ENCODE data around the gene GSTCD.
"Not testable (repeated sequence)": the region's sequence is repeated elsewhere in the genome, so short reads cannot be mapped to it uniquely, and the experiment has no call there.

The GSTCD gene

GRCh38 chr4:105765690-105766407, 57.3 kb downstream of the GSTCD start:
- Histone ChIP-seq H3K4me2 (ENCODE audit: low read depth, low read length, poor library complexity, severe bottlenecking) (no peak overlapping the region), H3K36me3 (ENCODE audit: insufficient read depth, low read length) (no peaks in the 10 kb centered on the region), H3K4me3 (ENCODE audit: low read length, poor library complexity, severe bottlenecking) (no peak overlapping the region), H3K9ac (ENCODE audit: low read depth, low read length, poor library complexity, severe bottlenecking) (no peak overlapping the region), H3K4me1 (ENCODE audit: insufficient read depth, low read length, poor library complexity, severe bottlenecking) (peaks cover 7% of the 10 kb centered on the region), H2AFZ (ENCODE audit: low read length) (no peak overlapping the region), H3K9me2 (replicated peaks; ENCODE audit: low read depth, low read length) (no peaks in the 10 kb centered on the region), H3K9me3 (ENCODE audit: insufficient read depth, low read depth, low read length) (no peaks in the 10 kb centered on the region; the same call in 1 of the 2 replicates), H3F3A (ENCODE audit: low read depth) (0 out of 2 replicates have a peak, but pooled peaks cover 4% of the 10 kb centered on the region), H3K79me2 (ENCODE audit: insufficient read depth, low read length) (no peaks in the 10 kb centered on the region), H3K27me3 (ENCODE audit: insufficient read depth, low read length, poor library complexity, severe bottlenecking) (no peaks in the 10 kb centered on the region), H4K20me1 (ENCODE audit: insufficient read depth, low read length, poor library complexity, severe bottlenecking) (no peaks in the 10 kb centered on the region)
- TF ChIP-seq CTCF (conservative IDR thresholded peaks at IDR 0.05; ENCODE audit: low read length) (no peak), EZH2phosphoT487 (IDR thresholded peaks at IDR 0.05; ENCODE audit: borderline replicate concordance) (no peak)

GRCh38 chr4:105767579-105767978, 59.0 kb downstream of the GSTCD start:
- H3K4me3 ChIP-seq (ENCODE audit: low read length, poor library complexity, severe bottlenecking) = no peak overlapping the region
- TF ChIP-seq EZH2phosphoT487 (IDR thresholded peaks at IDR 0.05; ENCODE audit: borderline replicate concordance) (no peak), CTCF (conservative IDR thresholded peaks at IDR 0.05; ENCODE audit: low read length) (no peak)
- H3K9me2 ChIP-seq (replicated peaks; ENCODE audit: low read depth, low read length) = no peaks in the 10 kb centered on the region
- no peaks in the 10 kb centered on the region for H4K20me1 ChIP-seq (ENCODE audit: insufficient read depth, low read length, poor library complexity, severe bottlenecking)
- no peaks in the 10 kb centered on the region for H3K79me2 ChIP-seq (ENCODE audit: insufficient read depth, low read length)
- H3K9me3 ChIP-seq (ENCODE audit: insufficient read depth, low read depth, low read length) = no peaks in the 10 kb centered on the region; the same call in 1 of the 2 replicates
- H3K9ac ChIP-seq (ENCODE audit: low read depth, low read length, poor library complexity, severe bottlenecking) = no peak overlapping the region
- no peak overlapping the region for H2AFZ ChIP-seq (ENCODE audit: low read length)
- H3K4me1 ChIP-seq (ENCODE audit: insufficient read depth, low read length, poor library complexity, severe bottlenecking) = peaks cover 7% of the 10 kb centered on the region
- 0 out of 2 replicates have a peak, but pooled peaks cover 4% of the 10 kb centered on the region for H3F3A ChIP-seq (ENCODE audit: low read depth)
- no peaks in the 10 kb centered on the region for H3K27me3 ChIP-seq (ENCODE audit: insufficient read depth, low read length, poor library complexity, severe bottlenecking)
- H3K36me3 ChIP-seq (ENCODE audit: insufficient read depth, low read length) = no peaks in the 10 kb centered on the region
- no peak overlapping the region for H3K4me2 ChIP-seq (ENCODE audit: low read depth, low read length, poor library complexity, severe bottlenecking)

DNA sequence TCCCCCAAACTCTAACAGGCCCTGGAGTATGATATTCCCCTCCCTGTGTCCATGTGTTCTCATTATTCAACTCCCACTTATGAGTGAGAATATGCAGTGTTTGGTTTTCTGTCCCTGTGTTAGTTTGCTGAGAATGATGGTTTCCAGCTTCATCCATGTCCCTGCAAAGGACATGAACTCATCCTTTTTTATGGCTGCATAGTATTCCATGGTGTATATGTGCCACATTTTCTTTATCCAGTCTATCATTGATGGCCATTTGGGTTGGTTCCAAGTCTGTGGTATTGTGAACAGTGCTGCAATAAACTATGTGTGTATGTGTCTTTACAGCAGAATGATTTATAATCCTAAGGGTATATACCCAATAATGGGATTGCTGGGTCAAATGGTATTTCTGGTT, 61.9 kb downstream of the GSTCD start:
- H3K4me2 ChIP-seq (ENCODE audit: low read depth, low read length, poor library complexity, severe bottlenecking); H3F3A ChIP-seq (ENCODE audit: low read depth); H3K36me3 ChIP-seq (ENCODE audit: insufficient read depth, low read length); H3K9me2 ChIP-seq (replicated peaks; ENCODE audit: low read depth, low read length); H3K4me3 ChIP-seq (ENCODE audit: low read length, poor library complexity, severe bottlenecking); H3K79me2 ChIP-seq (ENCODE audit: insufficient read depth, low read length); H2AFZ ChIP-seq (ENCODE audit: low read length); H3K9ac ChIP-seq (ENCODE audit: low read depth, low read length, poor library complexity, severe bottlenecking); H3K27me3 ChIP-seq (ENCODE audit: insufficient read depth, low read length, poor library complexity, severe bottlenecking); H3K4me1 ChIP-seq (ENCODE audit: insufficient read depth, low read length, poor library complexity, severe bottlenecking); H4K20me1 ChIP-seq (ENCODE audit: insufficient read depth, low read length, poor library complexity, severe bottlenecking); H3K9me3 ChIP-seq (ENCODE audit: insufficient read depth, low read depth, low read length): not testable (repeated sequence)

GRCh38 chr4:105772065-105772464, 63.5 kb downstream of the GSTCD start:
- H2AFZ ChIP-seq (ENCODE audit: low read length); H3K27me3 ChIP-seq (ENCODE audit: insufficient read depth, low read length, poor library complexity, severe bottlenecking); H3K79me2 ChIP-seq (ENCODE audit: insufficient read depth, low read length); H3K9ac ChIP-seq (ENCODE audit: low read depth, low read length, poor library complexity, severe bottlenecking); H4K20me1 ChIP-seq (ENCODE audit: insufficient read depth, low read length, poor library complexity, severe bottlenecking); H3K4me3 ChIP-seq (ENCODE audit: low read length, poor library complexity, severe bottlenecking); H3K4me1 ChIP-seq (ENCODE audit: insufficient read depth, low read length, poor library complexity, severe bottlenecking); H3K9me2 ChIP-seq (replicated peaks; ENCODE audit: low read depth, low read length); H3K4me2 ChIP-seq (ENCODE audit: low read depth, low read length, poor library complexity, severe bottlenecking); H3K36me3 ChIP-seq (ENCODE audit: insufficient read depth, low read length); H3K9me3 ChIP-seq (ENCODE audit: insufficient read depth, low read depth, low read length); H3F3A ChIP-seq (ENCODE audit: low read depth): not testable (repeated sequence)

GRCh38 chr4:105775760-105776415, 67.3 kb downstream of the GSTCD start:
- H2AFZ ChIP-seq (ENCODE audit: low read length); H3K27me3 ChIP-seq (ENCODE audit: insufficient read depth, low read length, poor library complexity, severe bottlenecking); H3F3A ChIP-seq (ENCODE audit: low read depth); H3K4me2 ChIP-seq (ENCODE audit: low read depth, low read length, poor library complexity, severe bottlenecking); H3K9me2 ChIP-seq (replicated peaks; ENCODE audit: low read depth, low read length); H4K20me1 ChIP-seq (ENCODE audit: insufficient read depth, low read length, poor library complexity, severe bottlenecking); H3K79me2 ChIP-seq (ENCODE audit: insufficient read depth, low read length); H3K4me3 ChIP-seq (ENCODE audit: low read length, poor library complexity, severe bottlenecking); H3K36me3 ChIP-seq (ENCODE audit: insufficient read depth, low read length); H3K9me3 ChIP-seq (ENCODE audit: insufficient read depth, low read depth, low read length); H3K4me1 ChIP-seq (ENCODE audit: insufficient read depth, low read length, poor library complexity, severe bottlenecking); H3K9ac ChIP-seq (ENCODE audit: low read depth, low read length, poor library complexity, severe bottlenecking): not testable (repeated sequence)

All from Loucy (cell line).